Stimulated activated CD4-positive, alpha-beta T cell treated with anti-CD3 and anti-CD28 coated beads, Interleukin-4, amount 100 ng/mL, for 48 hours (primary cell): ENCODE data around the gene HMG20B.
"Not testable (repeated sequence)": the region's sequence is repeated elsewhere in the genome, so short reads cannot be mapped to it uniquely, and the experiment has no call there.

Source experiments
- DNase-seq, 2 donors: peaks; one replicate each; pipeline ENCODE4 v3.0.0-alpha.2; 2020; ENCODE audit warnings: low read depth in 2 of 2

Gene HMG20B

GRCh38 chr19:3584036-3584802, 11.5 kb downstream of the HMG20B start:
- not testable (repeated sequence) for DNase-seq

DNA sequence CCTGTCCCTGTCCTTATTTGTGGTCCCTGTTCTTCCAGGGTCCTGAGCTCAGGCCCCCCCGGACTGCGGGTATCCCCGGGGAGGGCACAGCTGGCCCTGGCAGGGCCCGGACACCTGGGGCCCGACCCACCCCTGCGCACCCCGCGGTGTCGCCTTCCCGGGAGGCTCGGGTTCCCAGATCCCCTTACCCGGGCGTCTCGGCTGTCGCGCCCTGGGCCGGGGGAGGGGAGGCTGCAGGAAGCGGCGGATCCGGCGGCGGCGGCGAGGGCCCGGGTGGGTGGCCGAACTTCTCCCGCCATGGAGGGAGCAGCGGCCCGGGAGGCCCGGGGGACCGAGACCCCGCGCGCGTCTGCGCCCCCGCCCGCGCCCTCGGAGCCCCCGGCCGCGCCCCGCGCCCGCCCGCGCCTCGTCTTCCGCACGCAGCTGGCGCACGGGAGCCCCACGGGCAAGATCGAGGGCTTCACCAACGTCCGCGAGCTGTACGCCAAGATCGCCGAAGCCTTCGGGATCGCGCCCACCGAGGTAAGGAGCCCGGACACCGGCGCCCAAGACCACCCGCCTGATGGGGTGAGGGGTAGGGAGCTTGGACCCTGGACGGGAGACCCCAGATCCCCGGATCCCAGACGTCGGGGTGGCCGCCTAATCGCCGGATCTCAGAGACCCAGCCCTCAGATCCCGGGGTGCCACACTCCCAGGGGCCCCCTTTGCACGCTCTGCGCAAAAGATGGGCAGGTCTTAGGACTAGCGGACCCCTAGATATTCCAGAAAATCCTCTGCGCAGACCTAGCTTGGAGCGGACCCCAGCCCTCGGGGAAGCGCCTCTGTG, 12.8 kb downstream of the HMG20B start, which contains the start of gene GIPC3:
GIPC3 (plus strand) TSS at position 178 of the 826 bp plus-strand sequence; CDS start at position 298, 120 bp downstream.
- DNase-seq, result no peak

DNA sequence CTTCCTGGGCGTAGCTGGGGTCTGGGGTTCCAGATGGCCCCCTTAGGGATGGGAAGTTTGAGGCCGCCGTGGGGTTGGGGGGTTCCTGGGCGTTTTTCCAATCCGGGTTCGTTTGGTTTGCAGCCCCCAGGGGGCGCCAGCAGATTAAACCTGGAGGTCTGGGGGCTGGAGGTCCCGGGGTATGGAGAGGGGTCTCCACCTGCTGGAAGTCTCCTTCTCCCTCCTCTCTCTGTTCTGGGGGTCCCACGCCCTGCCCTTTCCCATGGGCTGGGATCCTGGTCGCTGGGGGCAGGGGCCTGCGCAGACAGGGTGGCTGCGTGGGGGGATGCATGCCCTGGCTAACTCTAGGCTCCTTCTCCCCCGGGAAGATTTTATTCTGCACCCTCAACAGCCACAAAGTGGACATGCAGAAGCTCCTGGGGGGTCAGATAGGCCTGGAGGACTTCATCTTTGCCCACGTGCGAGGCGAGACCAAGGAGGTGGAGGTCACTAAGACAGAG, 13.4 kb downstream of the HMG20B start:
- DNase-seq, result peak in 1 of 2 donors; percentile 16

GRCh38 chr19:3586707-3587346, 14.1 kb downstream of the HMG20B start:
- DNase-seq, result no peak

DNA sequence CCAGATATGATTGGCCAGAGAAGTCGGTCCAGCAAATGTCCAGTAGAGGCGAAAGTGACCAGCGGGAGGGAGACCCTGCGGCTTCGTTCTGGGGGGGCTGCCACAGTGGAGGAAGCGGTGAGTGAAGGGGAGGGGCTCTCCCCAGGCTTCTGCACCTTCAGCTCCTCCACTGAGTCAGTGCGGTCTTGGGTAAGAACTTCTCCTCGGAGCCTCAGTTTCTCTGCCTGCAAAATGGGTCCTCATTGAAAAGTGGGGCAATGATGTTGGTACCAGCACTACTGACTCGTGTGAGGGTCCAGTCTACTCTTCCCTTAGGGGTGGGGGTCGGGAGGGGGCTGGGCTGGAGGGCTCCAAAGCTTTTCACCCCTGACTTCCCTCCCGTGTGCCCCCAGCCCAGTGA, 16.7 kb downstream of the HMG20B start:
- no peak for DNase-seq

DNA sequence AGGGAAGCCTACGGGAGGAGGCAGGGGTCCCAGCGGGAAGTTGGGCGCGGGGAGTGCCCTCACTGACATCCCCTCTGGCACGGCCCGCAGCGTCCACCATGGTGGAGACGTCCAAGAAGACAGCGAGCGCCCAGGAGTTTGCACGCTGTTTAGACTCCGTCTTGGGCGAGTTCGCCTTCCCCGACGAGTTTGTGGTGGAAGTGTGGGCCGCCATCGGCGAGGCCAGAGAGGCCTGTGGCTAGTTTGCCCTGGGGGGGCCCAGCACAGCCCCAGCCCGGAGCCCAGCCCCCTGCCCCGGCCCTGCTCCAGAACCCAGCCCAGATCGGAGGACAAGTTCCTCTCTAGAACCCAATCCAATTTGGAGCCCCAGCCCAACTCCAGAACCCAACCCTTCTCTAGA, 17.2 kb downstream of the HMG20B start:
- no peak for DNase-seq

DNA sequence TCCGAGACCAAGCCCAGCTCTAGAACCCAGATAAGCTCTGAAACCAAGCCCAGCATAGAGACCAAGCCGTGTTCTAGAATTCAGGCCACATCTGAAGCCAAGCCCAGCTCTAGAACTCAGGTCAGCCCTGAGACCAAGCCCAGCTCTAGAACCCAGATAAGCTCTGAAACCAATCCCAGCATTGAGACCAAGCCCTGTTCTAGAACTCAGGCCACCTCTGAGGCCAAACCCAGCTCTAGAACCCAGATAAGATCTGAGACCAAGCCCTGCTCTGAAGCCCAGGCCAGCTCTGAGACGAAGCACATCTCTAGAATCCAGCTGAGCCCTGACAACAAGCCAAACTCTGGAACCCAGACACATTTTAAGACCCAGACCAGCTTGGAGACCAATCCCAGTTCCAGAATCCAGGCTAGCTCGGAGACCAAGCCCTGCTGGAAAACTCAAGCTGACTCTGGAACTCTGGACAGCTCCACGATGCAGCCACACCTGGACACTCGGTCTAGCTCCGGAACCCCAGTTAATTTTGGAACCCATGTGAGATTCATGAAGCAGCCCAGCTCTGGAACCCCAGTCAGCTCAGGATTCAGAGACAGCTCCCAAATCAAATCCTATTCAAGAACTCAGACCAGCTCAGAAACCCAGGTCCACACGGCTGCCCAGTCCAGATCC, 18.4 kb downstream of the HMG20B start:
- DNase-seq, result no peak

DNA sequence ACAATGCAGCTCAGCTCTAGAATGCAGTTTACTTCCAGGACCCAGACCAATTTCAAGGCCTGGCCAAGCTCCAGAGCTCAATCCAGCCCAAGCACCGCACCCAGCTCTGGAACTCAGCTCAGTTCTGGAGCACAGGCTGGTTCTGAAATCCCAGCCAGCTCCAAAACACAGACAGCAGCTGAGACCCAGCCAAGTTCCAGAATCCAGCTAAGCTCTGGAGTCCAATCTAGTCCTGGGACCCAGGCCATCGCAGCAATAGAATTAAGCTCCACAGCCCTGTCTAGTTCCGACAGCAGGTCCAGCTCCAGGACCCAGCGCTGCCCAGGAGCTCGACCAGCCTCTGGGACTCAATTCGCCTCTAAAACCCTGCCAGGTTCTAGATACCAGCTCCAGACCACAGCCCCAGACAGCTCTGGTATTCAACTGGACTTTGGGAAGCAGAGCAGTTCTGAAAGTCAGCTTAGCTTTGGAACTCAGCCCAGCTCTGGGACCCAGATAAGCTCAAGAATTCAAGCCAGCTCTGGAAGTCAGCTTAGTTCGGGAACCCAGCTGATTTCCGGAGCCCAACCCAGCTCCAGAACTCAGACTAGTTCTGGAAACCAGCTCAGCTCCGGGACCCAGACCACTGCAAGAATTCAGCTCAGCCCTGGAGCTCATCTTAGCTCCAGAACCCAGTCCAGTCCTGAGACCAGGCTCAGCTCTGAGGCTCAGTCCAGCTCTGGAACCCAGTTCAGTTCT, 19.3 kb downstream of the HMG20B start:
- DNase-seq, result no peak

- DNase-seq, result no peak
These were observed 20.4 kb downstream of the HMG20B start for GRCh38 chr19:3593156-3593555.

DNA sequence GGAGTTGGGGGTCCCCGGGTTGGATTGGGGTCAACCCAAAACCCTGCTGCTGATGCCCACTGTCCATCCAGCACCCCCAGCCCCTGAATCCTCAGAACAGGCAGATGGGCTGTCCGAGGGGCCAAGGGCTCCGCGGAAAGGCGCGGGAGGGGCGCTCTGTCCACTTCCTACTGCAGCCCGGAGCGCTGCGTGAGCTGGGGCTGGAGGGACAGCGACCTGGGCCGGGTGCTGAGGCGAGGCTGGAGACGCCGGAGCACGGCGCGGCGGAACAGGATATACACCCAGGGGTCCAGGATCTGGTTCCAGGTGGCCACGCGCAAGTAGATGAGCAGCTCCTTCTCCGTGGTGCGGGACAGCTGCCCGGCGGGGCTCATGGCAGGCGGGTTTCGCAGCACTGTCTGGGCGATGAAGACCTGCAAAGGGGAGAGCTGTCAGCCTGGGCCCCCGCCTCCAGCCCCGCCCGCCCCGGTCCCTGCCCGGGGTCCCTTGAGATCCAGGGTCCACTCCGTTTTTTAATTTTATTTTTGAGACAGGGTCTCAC, 22.8 kb downstream of the HMG20B start:
- DNase-seq, result no peak

DNA sequence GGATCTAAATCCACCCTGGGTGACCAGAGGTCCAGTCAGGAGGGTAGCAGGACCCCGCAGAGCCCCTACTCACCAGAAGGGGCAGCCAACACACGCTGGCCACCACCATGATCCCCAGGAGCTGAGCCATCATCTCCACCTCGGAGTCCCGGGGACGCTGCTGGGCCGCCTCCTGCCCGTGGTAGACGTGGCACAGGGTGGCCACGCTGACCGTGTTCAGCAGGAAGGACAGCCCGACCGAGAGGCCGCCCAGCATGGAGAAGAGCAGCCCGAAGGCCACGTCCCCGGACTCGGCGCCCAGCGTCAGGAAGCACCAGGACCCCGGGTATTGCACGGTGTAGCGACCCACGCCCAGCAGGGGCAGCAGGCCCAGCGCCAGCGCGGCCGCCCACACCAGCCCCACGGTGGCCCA, 27.0 kb downstream of the HMG20B start:
- no peak for DNase-seq

DNA sequence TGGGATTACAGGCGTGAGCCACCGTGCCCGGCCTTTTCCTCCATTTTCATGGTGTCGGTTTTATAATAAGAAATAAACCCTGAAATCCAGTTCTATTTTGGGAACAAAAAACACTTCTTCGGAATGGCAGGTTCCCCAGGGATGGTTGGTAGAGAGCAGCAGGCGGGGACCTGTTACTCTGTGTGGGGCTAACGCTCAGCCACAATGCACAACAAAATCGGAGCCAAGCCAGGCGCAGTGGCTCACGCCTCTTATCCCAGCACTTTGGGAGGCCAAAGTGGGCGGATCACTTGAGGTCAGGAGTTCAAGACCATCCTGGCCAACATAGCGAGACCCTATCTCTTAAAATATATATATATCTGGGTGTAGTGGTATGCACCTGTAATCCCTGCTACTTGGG, 28.3 kb downstream of the HMG20B start:
- no peak for DNase-seq

GRCh38 chr19:3603121-3603811, 30.5 kb downstream of the HMG20B start:
- DNase-seq, result no peak

- DNase-seq, result no peak
These were observed 31.7 kb downstream of the HMG20B start for GRCh38 chr19:3604227-3604986.

- DNase-seq, result no peak
These were observed 32.2 kb downstream of the HMG20B start for GRCh38 chr19:3604987-3605343.

DNA sequence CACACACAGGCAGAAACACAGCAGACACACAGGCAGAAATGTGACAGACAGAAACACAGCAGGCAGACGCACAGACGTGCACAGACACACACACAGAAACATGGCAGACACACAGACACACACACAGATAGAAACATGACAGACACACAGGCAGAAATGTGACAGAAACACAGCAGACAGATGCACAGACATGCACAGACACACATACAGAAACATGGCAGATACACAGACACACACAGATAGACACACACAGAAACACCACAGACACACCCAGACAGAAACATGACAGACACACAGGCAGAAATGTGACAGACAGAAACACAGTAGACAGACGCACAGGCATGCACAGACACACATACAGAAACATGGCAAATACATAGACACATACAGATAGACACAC, 32.6 kb downstream of the HMG20B start:
- no peak for DNase-seq

DNA sequence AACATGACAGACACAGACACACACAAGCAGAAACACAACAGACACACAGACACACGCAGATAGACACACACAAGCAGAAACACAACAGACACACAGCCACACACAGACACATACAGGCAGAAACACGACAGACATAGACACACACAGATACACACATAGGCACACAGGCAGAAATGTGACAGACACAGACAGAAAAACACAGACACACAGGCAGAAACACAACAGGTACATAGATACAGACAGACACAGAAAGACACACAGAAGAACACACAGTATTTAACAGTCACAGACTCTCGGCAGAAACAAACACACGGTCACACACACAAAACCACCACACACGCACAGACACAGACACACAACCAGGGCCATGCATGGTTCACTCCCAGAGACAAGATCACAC, 33.0 kb downstream of the HMG20B start:
- no peak for DNase-seq

DNA sequence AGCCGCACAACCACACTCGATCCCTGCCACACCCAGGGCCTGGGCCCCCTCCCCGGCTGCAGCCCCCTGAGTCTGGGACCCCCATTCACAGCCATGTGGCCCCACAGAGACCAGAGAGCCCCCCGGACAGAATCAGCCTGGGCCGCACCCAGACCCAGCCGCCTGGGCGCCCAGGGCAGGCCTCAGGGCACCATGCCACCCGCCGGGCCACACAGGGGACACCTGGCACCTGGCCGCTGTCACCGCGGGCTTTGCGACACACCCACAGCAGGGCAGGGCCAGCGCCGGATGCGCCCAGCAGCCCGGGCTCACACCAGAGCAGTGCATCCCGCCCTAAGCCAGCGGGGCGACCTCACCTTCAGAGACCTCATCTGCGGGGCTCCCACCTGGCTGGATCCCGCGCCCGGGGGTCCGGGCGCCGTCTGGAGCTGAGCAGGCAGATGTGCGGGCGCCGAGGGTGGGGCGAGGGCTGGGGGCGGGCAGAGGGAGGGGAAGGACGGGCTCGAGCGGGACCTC, 33.5 kb downstream of the HMG20B start:
- DNase-seq, result no peak

DNA sequence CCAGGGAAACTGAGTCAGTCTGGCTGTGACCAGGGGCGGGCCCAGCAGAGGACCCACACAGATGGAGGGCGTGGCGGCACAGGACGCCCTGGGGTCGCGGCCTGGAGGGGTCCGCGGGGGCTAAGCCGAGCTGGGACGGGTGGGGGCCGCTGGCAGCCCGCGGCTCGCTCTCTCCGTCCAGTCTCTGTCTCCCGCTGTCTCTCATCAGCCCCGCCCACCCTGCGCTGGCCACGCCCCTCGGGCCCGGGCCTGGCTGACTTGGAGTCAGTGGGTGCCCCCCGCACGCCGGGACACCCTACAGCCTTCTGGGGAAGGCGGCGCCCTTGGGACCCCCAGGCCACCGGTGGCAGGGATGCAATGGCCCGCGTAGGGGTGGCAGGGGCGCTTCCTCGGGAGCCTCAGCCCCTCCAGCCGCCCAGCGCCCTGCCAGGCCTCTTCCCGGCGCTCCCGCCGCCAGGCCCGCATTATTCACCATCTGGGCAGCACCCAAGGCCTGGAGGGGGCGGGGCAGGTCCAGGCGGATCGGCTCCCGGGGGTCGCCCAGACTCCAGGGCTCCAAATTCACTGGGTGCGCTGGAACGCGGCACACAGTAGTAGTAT, 34.0 kb downstream of the HMG20B start, which contains the start of gene TBXA2R:
TBXA2R (minus strand) TSS at position 186 of the 600 bp plus-strand sequence. CDS start 6,241 bp downstream, outside the sequence.
- DNase-seq, result peak; percentile 55 to 59
